Measurements from ENCODE around the gene MEGF11. TPM values are rescaled to one million over a fixed set of nuclear protein-coding genes. Genes with fewer than 3 reads are reported as not detected.

The MEGF11 gene
- total and polyA plus RNA-seq, 2 donors (not counting 1 experiment from before 2014, with no cell fraction given): under 0.01 TPM; not detected in 1

GRCh38 chr15:65863106-65863505 is 390.4 kb downstream of the MEGF11 start:
- no peak for DNase-seq (ENCODE audit: low read depth in 2 of 2)
- no peaks in the 10 kb centered on the region for H4K20me1 ChIP-seq (ENCODE audit: control insufficient read depth, extremely low read depth, insufficient read depth, low read length)
- no peak for TF ChIP-seq EZH2 (IDR thresholded peaks at IDR 0.05; ENCODE audit: low read length, missing control alignments)
- TF ChIP-seq, protein P1, sequence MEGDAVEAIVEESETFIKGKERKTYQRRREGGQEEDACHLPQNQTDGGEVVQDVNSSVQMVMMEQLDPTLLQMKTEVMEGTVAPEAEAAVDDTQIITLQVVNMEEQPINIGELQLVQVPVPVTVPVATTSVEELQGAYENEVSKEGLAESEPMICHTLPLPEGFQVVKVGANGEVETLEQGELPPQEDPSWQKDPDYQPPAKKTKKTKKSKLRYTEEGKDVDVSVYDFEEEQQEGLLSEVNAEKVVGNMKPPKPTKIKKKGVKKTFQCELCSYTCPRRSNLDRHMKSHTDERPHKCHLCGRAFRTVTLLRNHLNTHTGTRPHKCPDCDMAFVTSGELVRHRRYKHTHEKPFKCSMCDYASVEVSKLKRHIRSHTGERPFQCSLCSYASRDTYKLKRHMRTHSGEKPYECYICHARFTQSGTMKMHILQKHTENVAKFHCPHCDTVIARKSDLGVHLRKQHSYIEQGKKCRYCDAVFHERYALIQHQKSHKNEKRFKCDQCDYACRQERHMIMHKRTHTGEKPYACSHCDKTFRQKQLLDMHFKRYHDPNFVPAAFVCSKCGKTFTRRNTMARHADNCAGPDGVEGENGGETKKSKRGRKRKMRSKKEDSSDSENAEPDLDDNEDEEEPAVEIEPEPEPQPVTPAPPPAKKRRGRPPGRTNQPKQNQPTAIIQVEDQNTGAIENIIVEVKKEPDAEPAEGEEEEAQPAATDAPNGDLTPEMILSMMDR (conservative IDR thresholded peaks at IDR 0.05 in 1 of 2, IDR thresholded peaks at IDR 0.05 in 1 of 2; ENCODE audit: low read depth in 1 of 2, low read length in 2 of 2): no peak
- H3K4me2 ChIP-seq (ENCODE audit: extremely low read depth, insufficient read depth, low read length): no peak overlapping the region
- H3K4me3 ChIP-seq (replicated peaks in 1 of 4; ENCODE audit: control extremely low read depth in 1 of 4, insufficient read depth in 1 of 4, low read depth in 3 of 4, low read length in 4 of 4): no peak overlapping the region
- H3K9ac ChIP-seq (ENCODE audit: insufficient read depth, low read length): no peak overlapping the region
- H3K27ac ChIP-seq (ENCODE audit: insufficient read depth, low read length): no peak overlapping the region
- no peaks in the 10 kb centered on the region for H3K4me1 ChIP-seq (ENCODE audit: control insufficient read depth, extremely low read depth, insufficient read depth, low read length)
- H3K27me3 ChIP-seq (ENCODE audit: control insufficient read depth, insufficient read depth, low read length): no peaks in the 10 kb centered on the region
- H3K36me3 ChIP-seq (ENCODE audit: control insufficient read depth, insufficient read depth, low read length): no peaks in the 10 kb centered on the region
- H3K9me3 ChIP-seq (ENCODE audit: control insufficient read depth, insufficient read depth, low read depth, low read length): no peaks in the 10 kb centered on the region
- H3K79me2 ChIP-seq (ENCODE audit: control insufficient read depth, insufficient read depth, low read length): no peaks in the 10 kb centered on the region
- peak overlapping the region; percentile 36 for H2AFZ ChIP-seq (ENCODE audit: low read length)

DNA sequence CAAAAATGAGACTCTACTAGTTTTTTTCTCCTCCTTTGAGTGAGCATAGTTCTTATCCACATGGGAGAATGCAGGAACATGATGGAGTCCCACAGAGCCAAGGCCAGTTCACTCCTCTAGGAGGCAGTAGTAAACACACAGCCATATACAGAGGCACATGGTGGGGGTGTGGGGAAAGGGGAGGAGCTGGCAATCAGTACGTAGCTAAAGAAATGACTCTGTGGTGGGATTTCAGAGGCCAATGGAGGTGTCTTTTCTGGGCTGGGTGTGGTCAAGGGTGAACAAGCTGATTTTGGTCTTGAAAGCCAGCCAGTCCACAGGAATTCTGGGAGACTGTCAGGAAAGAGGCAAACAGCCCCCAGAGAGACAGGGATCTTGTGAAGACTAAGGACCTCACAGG is 390.9 kb downstream of the MEGF11 start:
- peak; percentile 65 to 71 for DNase-seq (ENCODE audit: low read depth in 2 of 2)
- no peak overlapping the region for H3K9ac ChIP-seq (ENCODE audit: insufficient read depth, low read length)
- no peaks in the 10 kb centered on the region for H3K9me3 ChIP-seq (ENCODE audit: control insufficient read depth, insufficient read depth, low read depth, low read length)
- H2AFZ ChIP-seq (ENCODE audit: low read length): peak overlapping the region; percentile 36
- H3K4me2 ChIP-seq (ENCODE audit: extremely low read depth, insufficient read depth, low read length): no peak overlapping the region
- no peaks in the 10 kb centered on the region for H3K79me2 ChIP-seq (ENCODE audit: control insufficient read depth, insufficient read depth, low read length)
- H3K27ac ChIP-seq (ENCODE audit: insufficient read depth, low read length): no peak overlapping the region
- H4K20me1 ChIP-seq (ENCODE audit: control insufficient read depth, extremely low read depth, insufficient read depth, low read length): no peaks in the 10 kb centered on the region
- H3K4me1 ChIP-seq (ENCODE audit: control insufficient read depth, extremely low read depth, insufficient read depth, low read length): no peaks in the 10 kb centered on the region
- H3K4me3 ChIP-seq (replicated peaks in 1 of 4; ENCODE audit: control extremely low read depth in 1 of 4, insufficient read depth in 1 of 4, low read depth in 3 of 4, low read length in 4 of 4): no peak overlapping the region
- H3K27me3 ChIP-seq (ENCODE audit: control insufficient read depth, insufficient read depth, low read length): no peaks in the 10 kb centered on the region
- no peaks in the 10 kb centered on the region for H3K36me3 ChIP-seq (ENCODE audit: control insufficient read depth, insufficient read depth, low read length)
- TF ChIP-seq, protein P1 (conservative IDR thresholded peaks at IDR 0.05 in 1 of 2, IDR thresholded peaks at IDR 0.05 in 1 of 2; ENCODE audit: low read depth in 1 of 2, low read length in 2 of 2): peak; percentile 45 to 64
- TF ChIP-seq EZH2 (IDR thresholded peaks at IDR 0.05; ENCODE audit: low read length, missing control alignments): no peak

DNA sequence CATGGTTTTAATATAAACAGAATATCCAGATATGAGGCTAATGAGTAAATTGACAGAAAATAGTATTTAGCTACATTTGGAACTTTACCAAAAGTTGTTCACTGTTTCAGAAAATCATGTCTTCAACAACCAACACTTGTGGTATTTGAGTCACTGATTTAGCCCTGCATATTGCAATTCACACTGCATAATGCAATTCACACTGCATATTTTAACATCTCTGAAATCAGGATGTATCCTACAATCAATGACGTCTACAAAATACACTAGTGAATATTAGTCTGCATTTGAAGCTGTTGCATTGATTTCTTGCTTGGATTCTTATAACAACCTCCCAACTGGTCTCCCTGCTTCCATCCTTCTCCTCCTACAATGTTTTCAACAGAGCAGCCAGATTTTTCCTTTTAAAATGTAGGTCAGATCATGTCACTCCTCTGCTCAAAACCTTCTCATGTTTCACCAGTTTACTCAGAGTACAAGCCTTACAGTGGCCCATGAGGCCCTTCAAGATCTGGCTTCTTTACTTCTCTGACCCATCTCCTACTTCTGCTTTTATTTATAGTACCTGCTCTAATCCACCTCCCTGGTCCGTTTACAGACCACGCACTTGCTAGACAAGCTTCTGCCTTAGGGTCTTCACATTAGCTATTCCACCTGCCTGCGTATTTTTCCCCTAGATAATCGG is 395.7 kb downstream of the MEGF11 start:
- TF ChIP-seq, protein P1 (conservative IDR thresholded peaks at IDR 0.05 in 1 of 2, IDR thresholded peaks at IDR 0.05 in 1 of 2; ENCODE audit: low read depth in 1 of 2, low read length in 2 of 2): no peak
- no peak for TF ChIP-seq EZH2 (IDR thresholded peaks at IDR 0.05; ENCODE audit: low read length, missing control alignments)
- Histone ChIP-seq H3K4me2 (ENCODE audit: extremely low read depth, insufficient read depth, low read length) (no peak overlapping the region), H3K4me1 (ENCODE audit: control insufficient read depth, extremely low read depth, insufficient read depth, low read length) (no peaks in the 10 kb centered on the region), H3K27ac (ENCODE audit: insufficient read depth, low read length) (no peak overlapping the region), H3K9me3 (ENCODE audit: control insufficient read depth, insufficient read depth, low read depth, low read length) (no peaks in the 10 kb centered on the region), H4K20me1 (ENCODE audit: control insufficient read depth, extremely low read depth, insufficient read depth, low read length) (no peaks in the 10 kb centered on the region), H3K9ac (ENCODE audit: insufficient read depth, low read length) (no peak overlapping the region), H3K27me3 (ENCODE audit: control insufficient read depth, insufficient read depth, low read length) (no peaks in the 10 kb centered on the region), H3K36me3 (ENCODE audit: control insufficient read depth, insufficient read depth, low read length) (no peaks in the 10 kb centered on the region), H3K79me2 (ENCODE audit: control insufficient read depth, insufficient read depth, low read length) (no peaks in the 10 kb centered on the region), H3K4me3 (replicated peaks in 1 of 4; ENCODE audit: control extremely low read depth in 1 of 4, insufficient read depth in 1 of 4, low read depth in 3 of 4, low read length in 4 of 4) (no peak overlapping the region), H2AFZ (ENCODE audit: low read length) (no peak overlapping the region)
- no peak for DNase-seq (ENCODE audit: low read depth in 2 of 2)
